PC-9 (cell line): ENCODE measurements around the gene S100PBP. TPM values are rescaled to one million over a fixed set of nuclear protein-coding genes. Genes with fewer than 3 reads are reported as not detected.

ENCODE experiments used
- BruUV-seq: library from RNA; stranded (reverse); fragments of 400-500 nt; replicated peaks from 2 replicates; lab custom pipeline; 2021; lab: Mats Ljungman, UMichigan
- CTCF ChIA-PET: fragments of 300-600 bp; sonication (Branson Sonifier 250); formaldehyde crosslinking; loops from one replicate; lab custom pipeline; 2022; ENCODE audit warnings: antibody characterized with exemption; lab: Charles Lee
- POLR2A ChIA-PET: fragments of 300-600 bp; sonication (Branson Sonifier 250); formaldehyde crosslinking; loops from one replicate; lab custom pipeline; 2022; ENCODE audit warnings: antibody characterized with exemption; ENCODE audit not compliant: unreplicated experiment; lab: Charles Lee
- DNase-seq, 2 experiments: peaks; one replicate each; pipeline versions ENCODE4 v3.0.0 to v3.0.0-alpha.2; 2015 to 2022; ENCODE audit warnings: mixed read lengths in 1 of 2
- H2AFZ ChIP-seq: fragments of 200-600 bp; sonication (generic); 2 replicates; pipeline ENCODE4 v1.8.1; 2017; ENCODE audit warnings: antibody characterized with exemption
- H3F3A ChIP-seq: fragments of 200-600 bp; sonication (generic); 2 replicates; pipeline ENCODE4 v1.8.1; 2017; ENCODE audit warnings: antibody characterized with exemption, mild to moderate bottlenecking, low read depth; ENCODE audit not compliant: insufficient read depth
- H3K27ac ChIP-seq: fragments of 200-600 bp; sonication (generic); 2 replicates; pipeline ENCODE4 v1.6.1; 2016; ENCODE audit warnings: mixed run types
- H3K27me3 ChIP-seq: fragments of 200-600 bp; sonication (generic); 2 replicates; pipeline ENCODE4 v1.6.1; 2016; ENCODE audit warnings: low read depth, mixed run types; ENCODE audit not compliant: insufficient read depth
- H3K36me3 ChIP-seq: fragments of 200-600 bp; sonication (generic); 2 replicates; pipeline ENCODE4 v1.6.1; 2016; ENCODE audit warnings: low read depth, mixed run types
- H3K4me1 ChIP-seq: fragments of 200-600 bp; sonication (generic); replicated peaks from 2 replicates; pipeline ENCODE4 v1.6.1; 2016; ENCODE audit warnings: mixed run types; ENCODE audit not compliant: insufficient read depth
- H3K4me2 ChIP-seq: fragments of 200-600 bp; sonication (generic); 2 replicates; pipeline ENCODE4 v1.6.1; 2017; ENCODE audit warnings: mixed run types
- H3K4me3 ChIP-seq: fragments of 200-600 bp; sonication (generic); 2 replicates; pipeline ENCODE4 v1.6.1; 2016; ENCODE audit warnings: mixed run types
- H3K79me2 ChIP-seq: fragments of 200-600 bp; sonication (generic); 2 replicates; pipeline ENCODE4 v1.6.1; 2017; ENCODE audit warnings: low read depth, mixed run types
- H3K9me2 ChIP-seq: fragments of 200-600 bp; sonication (generic); 2 replicates; pipeline ENCODE4 v1.8.1; 2017; ENCODE audit warnings: mild to moderate bottlenecking; ENCODE audit not compliant: insufficient read depth
- H3K9me3 ChIP-seq: fragments of 200-600 bp; sonication (generic); 2 replicates; pipeline ENCODE4 v1.8.1; 2016; ENCODE audit warnings: low read depth; ENCODE audit not compliant: insufficient read depth
- H4K20me1 ChIP-seq: fragments of 200-600 bp; sonication (generic); 2 replicates; pipeline ENCODE4 v1.8.1; 2017; ENCODE audit not compliant: insufficient read depth
- EZH2 ChIP-seq: fragments of 200-600 bp; sonication (generic); IDR thresholded peaks from 2 replicates; pipeline ENCODE4 v1.8.0; 2017; ENCODE audit warnings: antibody characterized with exemption, low read depth
- intact Hi-C: fragments of 100-400 bp; cut with micrococcal nuclease; formaldehyde crosslinking; loops from one replicate; pipeline ENCODE4 v1.10.0; 2022; ENCODE audit not compliant: unreplicated experiment
- total RNA-seq: library from RNA; stranded (reverse); gene quantifications from 2 replicates; pipeline ENCODE4 v1.2.3, GENCODE V29; 2021
- TF ChIP-seq, protein P1 (sequence below): fragments of 200-600 bp; sonication (generic); conservative IDR thresholded peaks from 2 replicates; pipeline ENCODE4 v1.6.1; 2017; ENCODE audit warnings: mixed run types, antibody characterized with exemption, mild to moderate bottlenecking, moderate library complexity

Gene S100PBP
- total RNA-seq, 1 experiment from 2014 or later: 42.4 TPM

DNA sequence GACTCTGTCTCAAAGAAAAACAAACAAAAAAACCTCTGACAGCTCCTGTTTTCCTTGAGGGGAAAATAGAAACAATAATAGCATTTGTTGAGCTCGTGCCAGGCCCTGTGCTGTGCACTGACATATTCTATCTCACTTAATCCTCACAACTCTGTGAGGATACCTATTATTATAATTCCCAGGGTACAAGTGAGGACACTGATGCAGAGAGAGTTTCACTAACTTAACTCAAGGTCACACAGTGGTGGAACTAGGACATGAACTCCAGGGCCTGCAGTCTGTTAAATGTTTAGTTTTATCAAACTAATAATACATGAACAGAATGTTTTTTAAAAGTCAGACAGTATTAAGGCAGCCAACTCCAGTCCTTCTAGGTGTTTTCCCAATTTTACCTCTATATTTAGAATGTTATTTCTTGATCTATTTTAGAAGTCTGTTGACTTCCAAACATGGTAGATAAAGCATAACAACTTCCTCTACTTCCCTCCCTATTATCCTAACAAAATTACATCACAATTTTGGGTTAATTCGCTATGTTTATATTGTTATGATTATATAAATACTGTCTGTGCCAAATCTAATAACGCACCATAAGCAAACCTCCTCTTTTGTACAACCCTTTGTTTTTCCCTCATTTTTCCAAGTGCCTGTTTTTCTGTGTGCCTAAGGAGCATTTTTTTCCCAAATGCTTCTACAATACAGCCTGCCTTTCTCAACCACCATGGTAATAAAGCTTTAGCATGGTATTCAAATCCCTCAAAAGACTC lies 48.4 kb downstream of the S100PBP start:
- intact Hi-C loops: no loop called here
- Histone ChIP-seq H3F3A (no peaks in the 10 kb centered on the region; the same call in 1 of the 2 replicates), H3K4me3 (no peak overlapping the region), H3K27me3 (peaks cover 5% of the 10 kb centered on the region), H3K4me1 (no peaks in the 10 kb centered on the region), H3K27ac (no peak overlapping the region), H3K79me2 (no peaks in the 10 kb centered on the region), H3K36me3 (no peaks in the 10 kb centered on the region), H3K4me2 (no peak overlapping the region), H2AFZ (no peak overlapping the region), H3K9me2 (no peaks in the 10 kb centered on the region), H3K9me3 (no peaks in the 10 kb centered on the region), H4K20me1 (no peaks in the 10 kb centered on the region)
- POLR2A ChIA-PET: interaction anchor here (0.8 kb wide), 1 partner anchor 63 kb away, joined by 5 read pairs; no protein-coding TSS in a partner anchor
- CTCF ChIA-PET: no interaction called here
- BruUV-seq: no TSS peak
- no peak for DNase-seq
- TF ChIP-seq, protein P1, sequence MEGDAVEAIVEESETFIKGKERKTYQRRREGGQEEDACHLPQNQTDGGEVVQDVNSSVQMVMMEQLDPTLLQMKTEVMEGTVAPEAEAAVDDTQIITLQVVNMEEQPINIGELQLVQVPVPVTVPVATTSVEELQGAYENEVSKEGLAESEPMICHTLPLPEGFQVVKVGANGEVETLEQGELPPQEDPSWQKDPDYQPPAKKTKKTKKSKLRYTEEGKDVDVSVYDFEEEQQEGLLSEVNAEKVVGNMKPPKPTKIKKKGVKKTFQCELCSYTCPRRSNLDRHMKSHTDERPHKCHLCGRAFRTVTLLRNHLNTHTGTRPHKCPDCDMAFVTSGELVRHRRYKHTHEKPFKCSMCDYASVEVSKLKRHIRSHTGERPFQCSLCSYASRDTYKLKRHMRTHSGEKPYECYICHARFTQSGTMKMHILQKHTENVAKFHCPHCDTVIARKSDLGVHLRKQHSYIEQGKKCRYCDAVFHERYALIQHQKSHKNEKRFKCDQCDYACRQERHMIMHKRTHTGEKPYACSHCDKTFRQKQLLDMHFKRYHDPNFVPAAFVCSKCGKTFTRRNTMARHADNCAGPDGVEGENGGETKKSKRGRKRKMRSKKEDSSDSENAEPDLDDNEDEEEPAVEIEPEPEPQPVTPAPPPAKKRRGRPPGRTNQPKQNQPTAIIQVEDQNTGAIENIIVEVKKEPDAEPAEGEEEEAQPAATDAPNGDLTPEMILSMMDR: no peak
- TF ChIP-seq EZH2: no peak

DNA sequence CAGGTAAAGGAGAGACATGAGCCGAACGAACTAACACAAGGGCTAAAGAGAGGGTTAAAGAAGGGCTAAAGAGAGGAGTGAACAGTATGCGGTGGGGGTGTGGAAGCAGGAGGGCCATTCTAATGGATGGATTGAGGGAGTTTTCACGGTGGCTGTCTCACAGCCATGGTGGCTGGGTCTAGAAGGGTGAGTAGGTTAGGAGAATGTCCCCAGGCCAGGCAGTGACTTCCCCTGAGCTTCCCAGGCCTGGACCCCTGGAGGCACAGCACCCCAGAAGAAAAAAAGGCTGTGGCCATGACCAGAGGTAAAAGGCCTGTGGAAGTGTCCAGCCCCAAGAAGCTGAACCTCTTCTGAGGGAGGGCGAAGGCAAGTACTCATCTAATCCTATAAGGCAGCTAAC lies 49.7 kb downstream of the S100PBP start:
- no peak overlapping the region for H2AFZ ChIP-seq
- TF ChIP-seq EZH2: no peak
- TF ChIP-seq, protein P1: no peak
- no peaks in the 10 kb centered on the region for H3K4me1 ChIP-seq
- ChIA-PET POLR2A (no interaction called here), CTCF (interaction anchor here (0.7 kb wide), 1 partner anchor 216 kb away, joined by 3 read pairs; the partner anchor contains the start of gene RBBP4)
- peaks cover 18% of the 10 kb centered on the region for H3K27me3 ChIP-seq
- no peaks in the 10 kb centered on the region for H3K9me3 ChIP-seq
- H4K20me1 ChIP-seq: no peaks in the 10 kb centered on the region
- no peak overlapping the region for H3K27ac ChIP-seq
- intact Hi-C loops: no loop called here
- peaks cover 11% of the 10 kb centered on the region; the same call in 1 of the 2 replicates for H3F3A ChIP-seq
- no TSS peak for BruUV-seq
- H3K36me3 ChIP-seq: no peaks in the 10 kb centered on the region
- H3K9me2 ChIP-seq: no peaks in the 10 kb centered on the region
- no peak overlapping the region for H3K4me3 ChIP-seq
- H3K4me2 ChIP-seq: no peak overlapping the region
- no peak for DNase-seq
- no peaks in the 10 kb centered on the region for H3K79me2 ChIP-seq

DNA sequence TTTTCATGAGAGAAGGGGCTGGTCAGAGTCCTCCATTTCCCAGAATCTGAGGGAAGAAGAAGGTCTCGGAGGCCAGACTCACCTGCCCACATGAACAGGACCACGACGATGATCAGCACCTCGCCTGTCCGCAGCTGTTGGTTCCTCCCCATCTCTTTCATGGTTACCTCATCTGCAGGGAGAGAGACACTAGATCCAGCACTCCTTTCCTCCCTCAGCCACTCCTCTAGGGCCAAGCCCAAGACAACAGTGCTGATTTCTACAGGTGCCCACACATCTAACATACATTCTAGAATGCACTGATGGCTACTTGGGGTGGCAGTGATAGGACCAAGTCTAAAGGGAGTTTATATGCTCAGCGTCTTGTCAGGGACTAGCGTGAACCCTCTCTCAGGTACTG lies 50.2 kb downstream of the S100PBP start:
- H3K4me3 ChIP-seq: no peak overlapping the region
- BruUV-seq: no TSS peak
- no peaks in the 10 kb centered on the region for H3K9me3 ChIP-seq
- DNase-seq: no peak
- H3K27me3 ChIP-seq: peaks cover 19% of the 10 kb centered on the region
- no peak overlapping the region for H2AFZ ChIP-seq
- POLR2A ChIA-PET: no interaction called here
- no peaks in the 10 kb centered on the region for H3K79me2 ChIP-seq
- CTCF ChIA-PET: no interaction called here
- no peak overlapping the region for H3K27ac ChIP-seq
- no peak for TF ChIP-seq EZH2
- no peaks in the 10 kb centered on the region for H3K36me3 ChIP-seq
- no peak overlapping the region for H3K4me2 ChIP-seq
- no peaks in the 10 kb centered on the region for H4K20me1 ChIP-seq
- H3K4me1 ChIP-seq: no peaks in the 10 kb centered on the region
- H3F3A ChIP-seq: peaks cover 11% of the 10 kb centered on the region; the same call in 1 of the 2 replicates
- intact Hi-C loops: no loop called here
- no peaks in the 10 kb centered on the region for H3K9me2 ChIP-seq
